ENCODE data around the gene GMDS.

The GMDS gene

DNA sequence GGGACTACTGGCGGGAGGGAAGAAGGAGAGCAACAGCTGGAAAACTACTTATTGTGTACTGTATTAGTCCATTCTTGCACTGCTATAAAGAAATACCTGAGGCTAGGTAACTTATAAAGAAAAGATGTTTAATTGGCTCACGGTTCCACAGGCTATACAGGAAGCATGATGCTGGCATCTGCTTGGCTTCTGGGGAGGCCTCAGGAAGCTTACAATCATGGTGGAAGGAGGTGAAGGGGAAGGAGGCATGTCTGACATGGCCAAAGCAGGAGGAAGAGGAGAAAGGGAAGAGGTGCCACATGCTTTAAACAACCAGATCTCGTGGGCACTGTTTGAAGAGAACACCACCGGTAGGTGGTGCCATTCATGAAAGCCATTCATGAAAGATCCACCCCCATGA is 67.3 kb downstream of the GMDS start:
- no peak for DNase-seq (ENCODE audit: low read depth)

- DNase-seq (ENCODE audit: low read depth), result no peak
These were observed 69.6 kb downstream of the GMDS start for GRCh38 chr6:2175825-2176224.

GRCh38 chr6:2173203-2173961 is 72.0 kb downstream of the GMDS start:
- no peak for DNase-seq (ENCODE audit: low read depth)

DNA sequence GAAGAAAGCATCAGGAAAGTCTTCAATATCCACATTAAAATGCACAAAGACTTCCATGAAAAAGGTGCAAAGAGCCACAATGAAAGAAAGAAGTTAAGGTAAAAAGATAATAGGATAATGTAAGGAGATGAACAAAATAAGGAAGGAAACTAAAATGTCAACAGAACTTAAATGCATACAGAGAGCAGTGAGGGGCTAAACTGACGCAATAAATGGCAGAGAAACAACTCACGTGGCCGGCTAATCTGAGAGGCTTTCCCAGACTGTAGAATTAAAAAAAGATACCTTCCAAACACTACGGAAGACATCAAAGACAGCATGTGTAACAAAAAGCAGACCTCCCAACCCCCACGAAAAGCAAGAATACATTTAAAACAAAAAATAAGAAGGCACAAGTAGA is 73.7 kb downstream of the GMDS start:
- DNase-seq (ENCODE audit: low read depth), result peak; percentile 1

- no peak for DNase-seq (ENCODE audit: low read depth)
These were observed 76.9 kb downstream of the GMDS start for GRCh38 chr6:2168480-2168879.

GRCh38 chr6:2166717-2167116 is 78.7 kb downstream of the GMDS start:
- peak; percentile 27 for DNase-seq (ENCODE audit: low read depth)

GRCh38 chr6:2165286-2165685 is 80.1 kb downstream of the GMDS start:
- no peak for DNase-seq (ENCODE audit: low read depth)

GRCh38 chr6:2164481-2164880 is 80.9 kb downstream of the GMDS start:
- no peak for DNase-seq (ENCODE audit: low read depth)

DNA sequence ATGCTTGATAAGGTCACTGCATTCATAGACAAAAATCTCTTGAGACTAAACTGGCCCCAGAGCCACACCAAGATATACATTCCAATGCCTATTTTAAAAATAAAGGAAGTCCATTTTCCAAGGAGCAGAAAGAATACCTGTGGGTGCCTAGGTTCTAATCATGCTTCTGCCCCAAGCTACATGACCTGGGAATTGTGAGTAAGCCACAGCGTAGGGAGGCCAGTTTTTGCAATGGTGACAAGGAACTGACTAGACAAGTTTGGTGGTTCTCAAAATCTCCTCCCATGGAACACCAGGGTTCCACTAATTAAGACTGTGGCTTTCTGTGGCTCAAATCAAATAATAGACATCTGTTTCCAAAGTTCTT is 83.3 kb downstream of the GMDS start:
- no peak for DNase-seq (ENCODE audit: low read depth)

DNA sequence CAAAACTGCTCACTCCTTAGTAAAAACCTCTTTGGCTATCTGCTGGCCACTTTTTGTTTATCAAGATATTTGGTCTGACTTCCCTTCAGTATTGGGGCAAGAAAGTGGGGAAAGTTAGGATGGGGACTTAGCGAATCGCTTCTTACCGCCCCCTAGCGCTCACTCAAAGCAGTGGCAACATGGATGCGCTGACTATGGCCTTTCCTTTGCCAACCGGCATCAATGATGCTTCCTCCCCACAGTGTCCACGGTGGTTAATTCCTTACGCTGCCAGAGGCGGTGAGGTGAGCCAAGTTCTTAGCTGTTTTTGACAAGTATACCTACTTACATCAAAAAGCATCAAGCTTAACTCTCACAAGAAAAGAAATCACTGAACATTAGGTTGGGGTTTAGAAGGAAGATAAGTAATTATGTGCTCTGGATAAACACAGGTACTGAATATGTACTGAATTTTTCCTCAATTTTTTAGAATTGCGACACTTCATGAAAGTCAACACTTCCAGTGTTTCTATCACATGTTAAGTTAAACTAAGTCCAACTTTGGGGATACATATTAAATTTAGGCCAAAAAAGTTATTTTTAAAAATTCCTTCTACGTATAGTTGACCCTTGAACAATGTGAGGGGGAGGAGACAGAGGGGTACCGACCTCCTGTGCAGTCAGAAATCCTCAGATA is 86.7 kb downstream of the GMDS start:
- DNase-seq (ENCODE audit: low read depth), result peak; percentile 59

GRCh38 chr6:2157441-2158127 is 87.8 kb downstream of the GMDS start:
- peak; percentile 66 for DNase-seq (ENCODE audit: low read depth)

GRCh38 chr6:2155206-2155605 is 90.2 kb downstream of the GMDS start:
- no peak for DNase-seq (ENCODE audit: low read depth)

DNA sequence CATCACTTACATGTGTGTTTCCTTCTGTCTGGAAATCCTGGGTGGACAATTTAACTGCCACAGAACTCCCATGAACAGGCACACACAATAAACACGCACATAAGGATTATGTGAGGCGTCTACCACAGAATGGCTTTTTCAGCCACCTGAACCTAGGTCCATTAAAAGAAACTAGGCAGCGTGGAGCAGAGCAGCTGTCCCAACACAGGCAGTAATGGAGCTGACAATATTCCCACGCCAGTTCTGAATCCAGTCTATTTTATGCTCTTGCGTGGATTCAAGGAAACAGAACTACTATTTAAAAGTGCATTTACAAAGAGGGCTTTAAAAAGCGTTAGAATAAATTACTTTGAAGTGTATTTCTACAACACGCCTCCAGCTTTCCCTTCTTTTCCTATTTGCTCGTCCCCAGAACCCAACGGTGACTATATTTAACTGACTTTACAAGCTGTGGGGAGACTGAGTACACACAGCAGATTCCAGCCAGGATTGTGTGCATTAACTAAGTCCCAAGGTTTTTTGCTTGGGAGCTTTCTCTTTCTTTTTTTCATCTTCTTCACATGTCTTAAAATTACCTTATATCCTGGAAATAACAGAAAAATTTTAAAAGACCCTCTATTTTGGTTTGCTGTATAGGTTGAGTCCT is 95.9 kb downstream of the GMDS start:
- no peak for DNase-seq (ENCODE audit: low read depth)

- no peak for DNase-seq (ENCODE audit: low read depth)
These were observed 96.7 kb downstream of the GMDS start for GRCh38 chr6:2148748-2149147.

- no peak for DNase-seq (ENCODE audit: low read depth)
These were observed 97.5 kb downstream of the GMDS start for GRCh38 chr6:2147766-2148448.

DNA sequence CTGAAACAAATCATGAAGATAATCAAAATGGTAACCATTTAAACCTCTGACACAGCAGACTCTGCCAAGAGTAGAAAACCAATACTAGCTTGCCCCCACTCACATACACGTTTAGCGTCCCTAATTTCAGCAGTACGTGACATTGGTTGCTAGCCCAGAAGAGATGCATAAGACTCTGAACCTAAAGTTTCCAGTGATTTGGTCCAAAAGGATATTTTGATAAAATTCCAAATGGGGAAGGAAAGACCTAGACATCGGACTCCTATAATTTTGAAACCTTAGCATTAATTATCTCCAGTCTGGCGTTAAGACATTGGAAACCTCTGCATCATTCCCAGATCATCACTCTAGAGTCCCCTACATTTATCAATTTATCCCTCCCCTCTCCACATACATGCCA is 98.1 kb downstream of the GMDS start:
- DNase-seq (ENCODE audit: low read depth), result no peak

- no peak for DNase-seq (ENCODE audit: low read depth)
These were observed 101.2 kb downstream of the GMDS start for GRCh38 chr6:2144210-2144609.

DNA sequence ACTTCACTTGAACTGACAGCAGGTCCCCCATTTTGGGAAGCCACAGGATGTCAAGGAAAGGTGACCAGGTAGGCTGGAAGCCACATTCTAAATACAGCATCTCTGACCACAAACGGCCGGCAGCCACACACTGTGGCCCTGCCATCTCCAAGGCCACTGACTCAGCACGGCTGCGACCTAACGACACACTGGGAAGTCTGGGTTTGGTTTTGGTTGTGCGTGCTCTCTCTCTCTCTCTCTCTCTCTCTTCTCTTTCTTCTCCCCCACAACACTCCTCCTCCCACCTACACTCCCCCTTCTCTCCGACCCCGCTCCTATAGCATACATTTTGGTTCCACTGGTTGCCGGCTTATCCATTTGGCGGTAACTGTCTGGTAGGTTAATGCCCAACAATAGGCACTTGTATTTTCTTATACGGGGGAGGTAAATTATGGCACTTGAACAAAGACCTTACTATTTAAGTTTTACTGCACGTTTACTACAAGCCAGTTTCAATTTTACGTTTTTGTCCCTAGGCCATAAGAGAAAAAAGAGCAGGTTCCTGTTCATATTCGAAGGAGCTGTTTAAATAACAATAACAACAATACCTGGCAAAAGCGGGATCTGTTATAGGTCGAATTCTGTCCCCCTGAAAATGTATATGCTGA is 103.6 kb downstream of the GMDS start:
- DNase-seq (ENCODE audit: low read depth), result no peak

GRCh38 chr6:2140438-2141128 is 104.8 kb downstream of the GMDS start:
- no peak for DNase-seq (ENCODE audit: low read depth)

DNA sequence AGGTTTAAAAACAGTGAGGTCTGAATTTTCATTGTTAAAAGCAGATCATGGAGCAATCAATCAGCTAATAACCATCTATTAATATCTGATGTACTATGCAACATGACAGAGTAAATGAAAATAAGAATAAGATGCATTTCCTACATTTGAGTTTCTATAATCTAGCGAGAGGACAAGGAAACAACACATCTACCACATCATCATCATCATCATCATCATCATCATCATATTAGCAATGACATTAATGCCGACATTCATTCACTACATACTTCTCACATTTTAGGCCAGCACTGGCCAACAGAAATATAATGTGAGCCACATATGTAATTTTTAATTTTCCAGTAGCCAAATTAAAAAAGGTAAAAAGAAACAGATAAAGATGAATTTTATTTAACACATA is 110.0 kb downstream of the GMDS start:
- DNase-seq (ENCODE audit: low read depth), result no peak

GRCh38 chr6:2134554-2134953 is 110.9 kb downstream of the GMDS start:
- DNase-seq (ENCODE audit: low read depth), result no peak

Data from amniotic epithelial cell (primary cell).